Iris pigment epithelial cell (primary cell): ENCODE measurements around the gene RNASET2.
A peak's percentile ranks its signal among the peaks of the same experiment; 100 is the strongest.
"Not testable (repeated sequence)": the region's sequence is repeated elsewhere in the genome, so short reads cannot be mapped to it uniquely, and the experiment has no call there.

ENCODE experiments used
- DNase-seq: peaks from one replicate; pipeline ENCODE4 v3.0.0-alpha.2; 2011; ENCODE audit warnings: low read depth

RNASET2 gene

GRCh38 chr6:166969390-166970002 is 13.1 kb upstream of the RNASET2 start:
- no peak for DNase-seq

DNA sequence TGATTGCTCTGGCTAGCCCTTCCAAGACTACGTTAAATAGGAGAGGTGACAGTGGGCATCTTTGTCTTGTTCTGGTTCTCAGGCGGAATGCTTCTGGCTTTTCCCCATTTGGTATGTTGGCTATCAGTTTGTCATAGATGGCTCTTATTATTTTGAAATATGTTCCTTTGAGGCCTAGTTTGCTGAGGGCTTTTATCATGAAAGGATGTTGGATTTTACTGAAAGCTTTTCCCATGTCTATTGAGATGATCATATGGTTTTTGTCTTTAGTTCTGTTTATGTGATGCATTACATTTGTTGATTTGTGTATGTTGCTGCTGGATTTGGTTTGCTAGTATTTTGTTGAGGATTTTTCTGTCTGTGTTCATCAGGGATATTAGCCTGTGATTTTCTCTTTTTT is 9.9 kb upstream of the RNASET2 start:
- no peak for DNase-seq

GRCh38 chr6:166960609-166960978 is 4.2 kb upstream of the RNASET2 start:
- no peak for DNase-seq

GRCh38 chr6:166959911-166960608 is 3.7 kb upstream of the RNASET2 start:
- DNase-seq = no peak

DNA sequence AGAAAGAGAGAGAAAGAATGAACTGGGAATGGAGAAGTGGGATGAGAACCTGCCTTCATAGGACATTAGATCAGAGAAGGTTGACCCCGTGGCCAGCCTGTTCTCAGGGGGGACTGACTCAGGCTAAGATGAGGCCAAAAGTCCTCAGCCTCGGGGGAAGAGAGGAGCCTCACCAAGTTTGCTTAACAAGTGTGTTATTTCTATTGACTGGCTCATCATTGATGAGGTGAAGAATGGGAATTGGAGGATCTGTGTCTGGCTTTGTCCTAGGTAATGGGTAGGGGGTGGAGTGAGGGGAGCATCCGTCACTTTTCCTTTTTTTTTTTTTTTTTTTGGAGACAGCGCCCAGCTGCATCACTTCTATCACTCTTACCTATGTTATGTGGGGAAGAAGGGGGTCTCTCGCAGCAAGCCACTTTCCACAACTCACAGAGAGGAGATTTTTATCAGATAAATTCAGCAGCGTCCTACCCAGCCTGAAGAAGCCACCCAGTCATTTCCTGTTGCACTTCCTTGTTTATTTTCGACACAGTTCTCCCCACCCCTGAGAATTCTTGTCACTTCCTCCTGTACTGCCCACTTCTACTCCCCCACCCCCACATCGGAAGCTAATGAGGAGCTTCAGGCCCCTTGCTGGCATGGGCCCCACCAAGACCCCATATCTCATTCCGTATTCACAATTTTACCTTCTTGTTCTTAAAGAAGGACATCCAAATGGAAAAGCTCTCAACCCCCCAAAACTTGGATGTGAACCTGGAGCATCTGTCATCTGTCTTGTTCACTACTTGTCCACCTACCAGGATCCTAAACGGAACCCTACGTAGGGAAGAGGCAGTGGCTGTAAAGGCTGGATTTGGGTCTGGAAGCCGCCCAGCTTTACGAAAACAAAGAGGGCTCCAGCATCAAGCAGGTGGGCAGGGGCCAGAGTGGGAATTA is 2.8 kb upstream of the RNASET2 start:
- peak; percentile 32 for DNase-seq

DNA sequence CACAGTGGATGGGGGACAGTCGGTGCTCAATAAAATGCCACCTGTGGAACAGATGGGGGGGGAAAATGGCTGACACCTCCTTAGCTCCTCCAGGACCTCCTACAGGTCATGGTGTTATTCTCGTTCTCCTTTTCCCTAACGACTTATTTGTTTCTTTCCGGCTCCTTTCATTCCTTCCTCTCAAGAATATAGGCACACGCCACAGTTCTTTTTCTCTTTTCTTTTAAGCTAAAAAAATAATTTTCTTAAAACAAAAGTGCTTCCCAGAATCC is 1.4 kb upstream of the RNASET2 start:
- no peak for DNase-seq

- DNase-seq = no peak
Measured at GRCh38 chr6:166957087-166957804, 896 bp upstream of the RNASET2 start.

DNA sequence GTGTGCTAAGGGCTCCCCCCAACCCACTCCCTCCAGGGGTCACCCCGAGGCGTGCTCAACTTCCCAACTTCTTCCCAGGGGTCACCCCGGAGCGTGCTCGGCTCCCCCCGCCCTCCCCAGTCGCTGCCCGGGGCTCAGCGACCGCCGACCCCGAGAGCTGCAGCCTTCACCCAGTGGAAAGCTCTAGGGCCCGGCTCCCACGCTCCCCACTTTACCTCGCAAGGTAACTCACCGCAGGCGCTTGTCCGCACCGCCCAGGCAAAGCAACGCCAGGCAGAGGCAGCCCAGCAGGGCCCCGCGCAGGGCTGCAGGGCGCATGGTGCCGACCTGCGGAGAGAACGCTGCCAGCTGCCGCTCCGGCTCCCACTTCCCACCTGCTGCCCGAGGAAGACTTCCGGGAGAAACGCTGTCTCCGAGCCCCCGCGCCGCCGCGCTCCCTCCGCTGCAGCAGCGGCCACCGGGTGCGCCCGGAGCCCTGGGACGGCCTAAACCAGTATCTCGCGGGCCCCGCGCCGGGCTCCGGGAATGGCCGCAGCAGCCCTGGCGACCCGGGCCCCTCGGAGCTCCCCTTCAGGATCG is 396 bp downstream of the RNASET2 start:
- peak; percentile 30 for DNase-seq

DNA sequence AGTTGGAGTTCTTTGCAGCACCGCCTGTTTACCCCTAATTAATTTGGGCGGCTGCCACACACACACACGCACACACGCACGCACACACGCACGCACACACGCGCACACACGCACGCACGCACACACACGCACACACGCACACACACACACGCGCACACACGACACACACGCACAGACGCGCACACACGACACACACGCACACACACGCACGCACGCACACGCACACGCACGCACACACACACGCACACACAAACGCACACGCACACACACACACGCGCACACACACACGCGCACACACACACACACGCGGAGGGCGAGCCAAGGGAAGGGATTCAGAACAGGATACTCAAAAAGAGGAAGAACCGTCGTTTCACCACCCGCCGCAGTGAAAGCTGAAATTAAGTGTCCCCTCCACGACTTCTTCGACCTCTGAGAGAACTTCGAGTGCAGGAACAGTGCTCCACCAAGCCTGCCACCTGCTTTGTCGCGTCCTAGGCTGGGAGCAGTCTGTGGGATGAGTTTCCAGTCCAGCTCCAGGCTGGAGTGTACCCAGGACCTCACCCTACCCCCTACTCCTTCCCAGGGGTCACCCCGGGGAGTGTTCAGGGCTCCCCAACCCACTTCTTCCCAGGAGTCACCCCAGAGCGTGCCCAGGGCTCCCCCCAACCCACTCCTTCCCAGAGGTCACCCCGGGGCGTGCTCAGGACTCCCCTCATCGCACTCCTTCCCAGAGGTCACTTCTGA is 1.1 kb downstream of the RNASET2 start:
- no peak for DNase-seq

GRCh38 chr6:166954118-166954713 is 2.1 kb downstream of the RNASET2 start:
- DNase-seq = no peak

DNA sequence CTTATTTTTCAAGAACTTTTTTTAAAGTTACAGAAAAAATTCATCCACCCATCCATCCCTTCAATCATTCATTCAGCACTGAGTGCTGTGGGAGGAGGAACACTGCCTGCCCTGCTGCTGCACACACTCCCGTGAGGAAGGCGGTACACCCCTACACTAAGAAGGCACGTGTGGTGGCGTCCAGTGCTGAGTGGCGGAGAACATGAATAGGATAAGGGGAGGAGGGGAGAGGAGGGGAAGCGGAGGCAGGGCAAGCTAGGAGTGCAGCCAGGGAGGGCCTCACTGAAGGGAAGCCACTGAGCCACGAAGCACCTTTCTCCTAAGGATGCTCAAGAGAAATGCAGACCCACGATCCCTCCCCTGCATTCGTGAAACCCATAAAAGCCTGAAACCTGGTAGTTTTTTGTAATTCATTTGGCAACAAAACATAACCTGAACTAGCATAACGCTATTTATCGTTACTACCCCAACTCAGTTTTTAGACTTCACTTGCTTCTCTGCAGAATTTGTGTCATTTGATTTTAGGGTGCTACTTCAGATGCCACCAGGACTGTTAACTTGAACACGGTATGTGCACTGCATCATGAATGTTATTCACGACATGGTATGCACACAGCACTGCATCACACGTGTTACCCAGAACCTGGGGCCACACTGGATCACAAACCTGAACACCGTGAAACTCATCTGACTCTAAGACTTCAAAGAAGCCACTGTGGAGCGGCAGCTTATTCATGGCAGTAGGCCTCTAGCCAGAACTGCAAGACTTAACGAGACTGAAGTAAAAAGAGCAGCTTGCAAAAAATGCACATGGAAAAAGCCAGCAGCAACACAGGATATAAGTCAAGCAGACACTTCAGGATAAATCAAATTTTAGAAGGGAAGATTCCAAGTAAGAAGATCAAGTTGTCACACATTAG is 3.5 kb downstream of the RNASET2 start:
- DNase-seq = no peak

- no peak for DNase-seq
Measured at GRCh38 chr6:166952121-166952520, 4.2 kb downstream of the RNASET2 start.

DNA sequence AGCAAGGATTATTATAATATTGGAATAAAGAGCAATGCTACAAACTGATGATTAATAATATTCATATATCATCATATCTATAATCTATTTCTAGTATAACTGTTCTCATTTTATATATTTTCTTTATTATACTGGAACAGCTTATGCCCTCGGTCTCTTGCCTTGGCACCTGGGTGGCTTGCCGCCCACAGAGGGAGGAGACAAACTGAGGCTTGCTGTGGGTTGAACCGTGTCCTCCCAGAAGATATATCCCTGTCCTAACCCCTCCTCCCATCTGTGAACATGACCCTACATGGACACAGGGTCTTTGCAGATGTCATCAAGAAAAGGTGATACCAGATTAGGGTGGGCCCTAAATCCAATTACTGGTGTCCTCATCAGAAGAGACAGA is 4.7 kb downstream of the RNASET2 start:
- no peak for DNase-seq

GRCh38 chr6:166950892-166951669 is 5.3 kb downstream of the RNASET2 start:
- DNase-seq = peak; percentile 58

DNA sequence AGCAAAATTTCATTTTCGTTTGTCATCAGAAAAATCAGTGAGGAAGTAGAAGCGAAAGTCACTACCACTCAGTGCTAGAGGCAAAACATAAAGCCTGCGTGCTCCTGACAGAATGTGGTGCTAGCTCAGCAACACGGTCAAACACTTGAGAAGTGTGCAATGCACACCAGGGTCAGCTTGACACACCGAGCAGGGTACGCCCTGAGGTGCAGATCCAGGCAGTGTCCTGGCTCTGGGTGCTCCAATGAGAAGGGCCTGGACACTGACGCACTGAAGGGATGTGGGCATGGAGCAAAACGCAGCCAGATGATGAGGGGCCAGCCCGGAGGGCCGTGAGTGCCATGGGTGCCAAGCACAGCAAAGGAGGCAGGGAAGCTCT is 5.9 kb downstream of the RNASET2 start:
- no peak for DNase-seq

GRCh38 chr6:166949528-166950442 is 6.6 kb downstream of the RNASET2 start:
- no peak for DNase-seq

DNA sequence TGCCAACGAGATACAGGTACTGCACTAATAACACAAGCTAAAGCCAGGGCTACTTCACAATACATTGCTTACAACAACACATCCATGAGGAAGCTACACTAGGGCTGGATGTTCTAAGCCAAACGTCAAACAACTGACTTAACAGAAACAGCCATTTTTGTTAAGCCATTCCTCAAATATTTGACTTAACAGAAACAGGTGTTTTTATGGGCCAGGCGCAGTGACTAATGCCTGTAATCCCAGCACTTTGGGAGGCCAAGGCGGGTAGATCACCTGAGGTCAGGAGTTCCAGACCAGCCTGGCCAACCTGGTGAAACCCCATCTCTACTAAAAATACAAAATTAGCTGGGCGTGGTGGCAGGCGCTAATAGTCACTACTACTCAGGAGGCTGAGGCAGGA is 7.6 kb downstream of the RNASET2 start:
- DNase-seq = not testable (repeated sequence)

DNA sequence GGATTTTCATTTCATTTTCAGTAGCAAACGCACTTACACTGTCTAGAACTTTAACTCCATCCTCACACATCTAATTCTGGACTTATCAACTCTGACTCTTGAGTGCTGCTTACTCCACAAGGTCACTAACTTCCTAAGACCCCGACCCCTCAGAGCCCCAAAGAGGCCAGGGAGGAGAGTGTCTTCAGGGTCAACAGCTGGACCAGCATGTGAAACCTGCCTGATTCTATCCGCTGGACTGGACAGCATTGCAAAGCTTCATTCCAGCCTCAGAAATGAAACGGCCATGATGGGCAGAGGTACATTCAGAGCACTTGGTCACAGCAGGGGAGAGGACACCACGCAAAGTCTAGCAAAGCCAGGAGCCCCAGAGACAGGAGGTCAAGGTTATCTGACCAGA is 9.1 kb downstream of the RNASET2 start:
- no peak for DNase-seq
